GM23338 (cell line): ENCODE data around the gene AK9.

ENCODE experiments used
- CREB1 ChIP-seq: fragments of 250-450 bp; sonication (Bioruptor Pico); IDR thresholded peaks from 2 replicates; pipeline ENCODE4 v1.5.0; 2020; ENCODE audit warnings: low read depth, mild to moderate bottlenecking, moderate library complexity
- CTCF ChIP-seq, 2 experiments: fragments of 200-600 bp in 1 of 2; sonication (generic) in 1 of 2; conservative IDR thresholded peaks; 2 replicates each; pipeline versions ENCODE4 v1.5.1 to v1.6.1; 2016 to 2017; ENCODE audit warnings: antibody characterized with exemption in 2 of 2, low read depth in 2 of 2, mild to moderate bottlenecking in 2 of 2, moderate library complexity in 1 of 2
- ETS1 ChIP-seq: IDR thresholded peaks from 2 replicates; pipeline ENCODE4 v1.6.1; 2016; ENCODE audit warnings: antibody characterized with exemption
- EZH2 ChIP-seq: fragments of 200-600 bp; sonication (generic); IDR thresholded peaks from one replicate; pipeline ENCODE4 v1.8.0; 2017; ENCODE audit warnings: antibody characterized with exemption, mild to moderate bottlenecking, low read depth; ENCODE audit not compliant: unreplicated experiment
- EZH2phosphoT487 ChIP-seq: fragments of 200-600 bp; sonication (generic); IDR thresholded peaks from one replicate; pipeline ENCODE4 v1.8.1; 2018; ENCODE audit warnings: antibody characterized with exemption; ENCODE audit not compliant: unreplicated experiment
- POLR2AphosphoS5 ChIP-seq: IDR thresholded peaks from 2 replicates; pipeline ENCODE4 v1.6.1; 2016; ENCODE audit warnings: antibody characterized with exemption, low read depth

- TF ChIP-seq POLR2AphosphoS5 (no peak), CTCF (conservative IDR thresholded peaks at IDR 0.05; ENCODE audit: low read depth in 2 of 2) (no peak), EZH2phosphoT487 (no peak), EZH2 (no peak), CREB1 (CRISPR knock-in tag) (no peak), ETS1 (no peak)
Measured at GRCh38 chr6:109579361-109579760, 111.6 kb downstream of the AK9 start.
